OCI-LY1 (cell line): Measurements from ENCODE around the gene LENEP.

ENCODE experiments used
- CTCF ChIP-seq: fragments of 200-600 bp; sonication (generic), shearing (Covaris generic); IDR thresholded peaks from 2 replicates; pipeline ENCODE4 v1.5.1; 2017; ENCODE audit warnings: mild to moderate bottlenecking, antibody characterized with exemption, low read length, moderate library complexity, mixed read lengths
- EZH2 ChIP-seq: fragments of 200-600 bp; sonication (generic), shearing (Covaris generic); IDR thresholded peaks from 2 replicates; pipeline ENCODE4 v1.8.0; 2017; ENCODE audit warnings: borderline replicate concordance, mixed run types, mild to moderate bottlenecking, antibody characterized with exemption, low read length, moderate library complexity, mixed read lengths

GRCh38 chr1:155024315-155024714, 30.9 kb downstream of the LENEP start:
- TF ChIP-seq CTCF: no peak
- no peak for TF ChIP-seq EZH2
